ENCODE results near the gene ARL8A.

The ARL8A gene

GRCh38 chr1:202144402-202145067, at the start of gene ARL8A:
Gene ARL8A, minus strand, starts transcription at chr1:202144737. Its CDS starts 165 bp downstream, at chr1:202144572.
- in situ Hi-C loops (cut with MboI; ENCODE audit: low sequenced_read_pairs), result no loop called here

GRCh38 chr1:202194328-202194648, 49.8 kb upstream of the ARL8A start:
- in situ Hi-C loops (cut with MboI; ENCODE audit: low sequenced_read_pairs), result loop anchor here (25.0 kb wide), 1 partner anchor 518 kb away; the partner anchor contains the start of gene SYT2

- in situ Hi-C loops (cut with MboI; ENCODE audit: low sequenced_read_pairs), result loop anchor here (25.0 kb wide), 1 partner anchor 519 kb away; the partner anchor contains the start of gene SYT2
Measured at GRCh38 chr1:202193614-202194327, 49.2 kb upstream of the ARL8A start, which contains the start of gene LGR6. Gene LGR6, plus strand, starts transcription at chr1:202193799. Its CDS starts 191 bp downstream, at chr1:202193990.

GRCh38 chr1:202192770-202193613, 48.5 kb upstream of the ARL8A start:
- in situ Hi-C loops (cut with MboI; ENCODE audit: low sequenced_read_pairs), result loop anchor here (25.0 kb wide), 1 partner anchor 519 kb away; the partner anchor contains the start of gene SYT2

GRCh38 chr1:202191391-202191790, 46.9 kb upstream of the ARL8A start:
- in situ Hi-C loops (cut with MboI; ENCODE audit: low sequenced_read_pairs), result loop anchor here (25.0 kb wide), 1 partner anchor 521 kb away; the partner anchor contains the start of gene SYT2

GRCh38 chr1:202189918-202190715, 45.6 kb upstream of the ARL8A start:
- in situ Hi-C loops (cut with MboI; ENCODE audit: low sequenced_read_pairs), result loop anchor here (10.0 to 25.0 kb wide), 2 partner anchors 135 to 522 kb away; partner anchors contain the start of gene SYT2

- in situ Hi-C loops (cut with MboI; ENCODE audit: low sequenced_read_pairs), result loop anchor here (10.0 to 25.0 kb wide), 2 partner anchors 136 to 523 kb away; partner anchors contain the start of gene SYT2
Measured at GRCh38 chr1:202189001-202189790, 44.7 kb upstream of the ARL8A start.

- in situ Hi-C loops (cut with MboI; ENCODE audit: low sequenced_read_pairs), result loop anchor here (10.0 to 25.0 kb wide), 2 partner anchors 137 to 524 kb away; partner anchors contain the start of gene SYT2
Measured at GRCh38 chr1:202187697-202188407, 43.3 kb upstream of the ARL8A start.

GRCh38 chr1:202187041-202187671, 42.6 kb upstream of the ARL8A start:
- in situ Hi-C loops (cut with MboI; ENCODE audit: low sequenced_read_pairs), result loop anchor here (10.0 to 25.0 kb wide), 2 partner anchors 138 to 525 kb away; partner anchors contain the start of gene SYT2

- in situ Hi-C loops (cut with MboI; ENCODE audit: low sequenced_read_pairs), result loop anchor here (10.0 to 25.0 kb wide), 2 partner anchors 138 to 526 kb away; partner anchors contain the start of gene SYT2
Measured at GRCh38 chr1:202186327-202186726, 41.8 kb upstream of the ARL8A start.

- in situ Hi-C loops (cut with MboI; ENCODE audit: low sequenced_read_pairs), result loop anchor here (10.0 to 25.0 kb wide), 2 partner anchors 140 to 527 kb away; partner anchors contain the start of gene SYT2
Measured at GRCh38 chr1:202184750-202185460, 40.4 kb upstream of the ARL8A start.

GRCh38 chr1:202182040-202182877, 37.7 kb upstream of the ARL8A start:
- in situ Hi-C loops (cut with MboI; ENCODE audit: low sequenced_read_pairs), result loop anchor here (10.0 to 25.0 kb wide), 2 partner anchors 143 to 530 kb away; partner anchors contain the start of gene SYT2

GRCh38 chr1:202181586-202181985, 37.0 kb upstream of the ARL8A start:
- in situ Hi-C loops (cut with MboI; ENCODE audit: low sequenced_read_pairs), result loop anchor here (10.0 to 25.0 kb wide), 2 partner anchors 143 to 531 kb away; partner anchors contain the start of gene SYT2

- in situ Hi-C loops (cut with MboI; ENCODE audit: low sequenced_read_pairs), result loop anchor here (10.0 to 25.0 kb wide), 2 partner anchors 144 to 532 kb away; partner anchors contain the start of gene SYT2
Measured at GRCh38 chr1:202180751-202181139, 36.2 kb upstream of the ARL8A start.

- in situ Hi-C loops (cut with MboI; ENCODE audit: low sequenced_read_pairs), result loop anchor here (10.0 to 25.0 kb wide), 2 partner anchors 145 to 532 kb away; partner anchors contain the start of gene SYT2
Measured at GRCh38 chr1:202179828-202180750, 35.6 kb upstream of the ARL8A start.

All from HL-60/S4 treated with retinoic acid at 250 ng/mL for 4 days and 3 days (cell line).